Epithelial cell of alveolus of lung (primary cell): ENCODE measurements around the gene SNRPB2. TPM values are rescaled to one million over a fixed set of nuclear protein-coding genes. Genes with fewer than 3 reads are reported as not detected.

Experiments
- total RNA-seq: library from RNA; depleted of rRNA; stranded (reverse); fragments of >200 nt; gene quantifications from 2 replicates; pipeline ENCODE4 v1.2.1, GENCODE V29; 2015

Gene SNRPB2
- total RNA-seq, result 57.0 and 65.7 TPM in 2 replicates

GRCh38 chr20:16729565-16730460 is at the start of gene SNRPB2:
TSS of gene SNRPB2 (plus strand) at chr20:16730026. CDS start at chr20:16731703, 1,677 bp downstream.

GRCh38 chr20:16748308-16748900 is 18.6 kb downstream of the SNRPB2 start, which contains the start of gene OTOR:
TSS of gene OTOR (plus strand) at chr20:16748358. CDS start at chr20:16748402, 44 bp downstream.

Other genes with a start within 250 kb of the SNRPB2 start
- 6.2 and 9.4 TPM in 2 replicates for gene KIF16B, start 156.6 kb upstream of the SNRPB2 start, total RNA-seq
- gene OTOR, start 18.3 kb downstream of the SNRPB2 start, total RNA-seq, result not detected in 2 replicates